K562 (cell line): ENCODE measurements around the gene MXRA7. TPM values are rescaled to one million over a fixed set of nuclear protein-coding genes. Genes with fewer than 3 reads are reported as not detected.

Experiments used
- ATAC-seq: fragments of 200-7000 bp; cut with Tn5 transposase; 3 replicates; pipeline ENCODE4 v1.9.1; 2020; ENCODE audit warnings: moderate library complexity
- BruUV-seq: library from RNA; stranded (reverse); fragments of 400-500 nt; replicated peaks from 2 replicates; lab custom pipeline; 2021; lab: Mats Ljungman, UMichigan
- CTCF ChIA-PET: fragments of 300-600 bp; formaldehyde crosslinking; extraction: SDS; loops from one replicate; lab custom pipeline; 2021; ENCODE audit warnings: low intra/inter-chr PET ratio; lab: Yijun Ruan, JAX
- POLR2A ChIA-PET: fragments of 300-600, 350-650 bp; sonication (Branson Sonifier 250); formaldehyde crosslinking; extraction: SDS; loops from one replicate; lab custom pipeline; 2021; ENCODE audit warnings: antibody characterized with exemption, inconsistent platforms; lab: Yijun Ruan, JAX
- DNase-seq, 4 experiments: peaks; one replicate each; pipeline versions ENCODE4 v3.0.0 to v3.0.0-alpha.2; 2011 to 2018; ENCODE audit warnings: low spot score in 3 of 4, mixed read lengths in 3 of 4; ENCODE audit errors: extremely low read depth in 1 of 4
- FAIRE-seq: peaks from 2 replicates; lab custom pipeline; 2011; peaks lifted over from hg19 to GRCh38; lab: Jason Lieb, UNC
- H2AFZ ChIP-seq: 2 replicates; pipeline ENCODE4 v1.6.0; 2011; ENCODE audit warnings: low read depth, low read length, control low read depth, inconsistent platforms
- H3K27ac ChIP-seq: fragments of 200-600 bp; 3 replicates; pipeline ENCODE4 v1.8.0; 2011; ENCODE audit warnings: low read depth, mild to moderate bottlenecking, control low read depth, inconsistent platforms, low read length, moderate library complexity, mixed read lengths; ENCODE audit errors: extremely low read depth
- H3K27me3 ChIP-seq, 2 experiments: fragments of 300-600 bp in 1 of 2; 2 replicates in 1 of 2; 3 replicates in 1 of 2; pipeline versions ENCODE4 v1.6.0 to v1.8.0; 2011; ENCODE audit warnings: inconsistent platforms in 2 of 2, low read length in 2 of 2, mild to moderate bottlenecking in 1 of 2, mixed read lengths in 1 of 2, moderate library complexity in 1 of 2; ENCODE audit not compliant: control insufficient read depth in 2 of 2, insufficient read depth in 2 of 2
- H3K36me3 ChIP-seq: fragments of 300-600 bp; 3 replicates; pipeline ENCODE4 v1.8.0; 2011; ENCODE audit warnings: mild to moderate bottlenecking, low read length, inconsistent platforms; ENCODE audit not compliant: control insufficient read depth, insufficient read depth
- H3K4me1 ChIP-seq, 2 experiments: fragments of 200-600 bp in 1 of 2; replicated peaks in 1 of 2; 2 replicates in 1 of 2; 3 replicates in 1 of 2; pipeline versions ENCODE4 v1.5.1 to v1.8.0; 2011; ENCODE audit warnings: inconsistent platforms in 2 of 2, low read length in 2 of 2, mild to moderate bottlenecking in 1 of 2, mixed read lengths in 1 of 2, moderate library complexity in 1 of 2; ENCODE audit not compliant: control insufficient read depth in 2 of 2, insufficient read depth in 2 of 2
- H3K4me2 ChIP-seq: 2 replicates; pipeline ENCODE4 v1.6.1; 2011; ENCODE audit warnings: low read length, control low read depth, inconsistent platforms, mixed read lengths; ENCODE audit not compliant: insufficient read depth
- H3K4me3 ChIP-seq: fragments of 200-600 bp; sonication (generic), shearing (Covaris generic); 2 replicates; pipeline ENCODE4 v1.5.1; 2016; ENCODE audit warnings: control low read depth, inconsistent platforms
- H3K79me2 ChIP-seq: fragments of 200-600 bp; 3 replicates; pipeline ENCODE4 v1.8.0; 2011; ENCODE audit warnings: low read length, inconsistent platforms; ENCODE audit not compliant: control insufficient read depth, insufficient read depth
- H3K9ac ChIP-seq, 2 experiments: 2 replicates each; pipeline versions ENCODE4 v1.6.0 to v1.6.1; 2011; ENCODE audit warnings: low read depth in 2 of 2, low read length in 2 of 2, control low read depth in 1 of 2, inconsistent platforms in 1 of 2, mild to moderate bottlenecking in 1 of 2, mixed read lengths in 1 of 2; ENCODE audit not compliant: insufficient read depth in 1 of 2
- H3K9me1 ChIP-seq: one replicate; pipeline ENCODE4 v1.6.0; 2011; ENCODE audit warnings: inconsistent platforms, mild to moderate bottlenecking, low read length, moderate library complexity; ENCODE audit not compliant: control insufficient read depth, insufficient read depth
- H3K9me3 ChIP-seq: replicated peaks from 2 replicates; pipeline ENCODE4 v1.5.1; 2011; ENCODE audit warnings: low read depth, low read length, inconsistent platforms; ENCODE audit not compliant: control insufficient read depth, insufficient read depth
- H4K20me1 ChIP-seq: replicated peaks from 2 replicates; pipeline ENCODE4 v1.6.1; 2011; ENCODE audit warnings: low read length, inconsistent platforms, mixed read lengths; ENCODE audit not compliant: control insufficient read depth, insufficient read depth
- HLTF ChIP-seq: fragments of 450-650 bp; IDR thresholded peaks from 2 replicates; pipeline ENCODE4 v1.6.1; 2016
- ILF3 ChIP-seq: fragments of 450-650 bp; IDR thresholded peaks from 2 replicates; pipeline ENCODE4 v1.6.1; 2018; ENCODE audit warnings: antibody characterized with exemption, mild to moderate bottlenecking, moderate library complexity, borderline replicate concordance
- MIER1 ChIP-seq: fragments of 450-650 bp; IDR thresholded peaks from 2 replicates; pipeline ENCODE4 v1.6.1; 2016; ENCODE audit warnings: antibody characterized with exemption, mild to moderate bottlenecking, low read depth
- RBBP5 ChIP-seq: fragments of 200-600 bp; sonication (generic); IDR thresholded peaks from 2 replicates; pipeline ENCODE4 v1.6.1; 2012; ENCODE audit warnings: borderline replicate concordance, mild to moderate bottlenecking, low read length, control low read depth, inconsistent platforms; ENCODE audit not compliant: insufficient read depth, poor library complexity, severe bottlenecking
- ZNF165 ChIP-seq: fragments of 250-450 bp; sonication (Bioruptor Pico); IDR thresholded peaks from 2 replicates; pipeline ENCODE4 v1.4.0; 2020; ENCODE audit warnings: borderline replicate concordance
- ZNF175 ChIP-seq: fragments of 200-800 bp; sonication (Bioruptor generic); IDR thresholded peaks from 2 replicates; pipeline ENCODE4 v1.6.1; 2016; ENCODE audit warnings: low read depth, mild to moderate bottlenecking, missing genetic modification characterization, missing compliant biosample characterization
- ZNF408 ChIP-seq: fragments of 250-450 bp; sonication (Bioruptor Pico); IDR thresholded peaks from 2 replicates; pipeline ENCODE4 v1.4.0; 2020; ENCODE audit warnings: low read depth, mild to moderate bottlenecking, moderate library complexity
- ZNF75A ChIP-seq: fragments of 450-650 bp; formaldehyde crosslinking; IDR thresholded peaks from 2 replicates; pipeline ENCODE4 v1.4.0; 2020; ENCODE audit warnings: mild to moderate bottlenecking
- WGBS: fragments of 100-300 bp; shearing (Covaris generic); methylation state at CpG from one replicate; pipeline ENCODE4 v1.1.6; 2016; ENCODE audit warnings: low coverage, mixed read lengths; ENCODE audit not compliant: insufficient coverage; ENCODE audit errors: missing lambda C conversion rate; 5-methylcytosine and 5-hydroxymethylcytosine counted together
- in situ Hi-C: fragments of 300-500 bp; cut with MboI; formaldehyde crosslinking; loops from 4 replicates; pipeline ENCODE4 v1.15.0; 2018; ENCODE audit warnings: inconsistent platforms, mixed read lengths
- intact Hi-C: fragments of 100-400 bp; cut with micrococcal nuclease; formaldehyde crosslinking; loops from 2 replicates; pipeline ENCODE4 v1.14.2; 2022
- polyA plus RNA-seq, 8 experiments: library from polyadenylated mRNA; depleted of rRNA in 4 of 8; stranded (reverse) in 5 of 8; unstranded in 3 of 8; fragments of >200 nt; fragmentation: Nextera tagmentation in 2 of 8; fragmentation: Illumina TruSeq in 1 of 8; extraction: Ambion mirVana in 2 of 8; extraction: Trizol in 1 of 8; gene quantifications; 2 replicates each; pipeline versions ENCODE4 v1.2.1 to v1.2.3, GENCODE V29; 2011 to 2014; ENCODE audit warnings: inconsistent platforms in 1 of 8, missing spikeins in 1 of 8
- total RNA-seq, 7 experiments: library from RNA; depleted of rRNA in 6 of 7; stranded (reverse); fragments of >200 nt in 6 of 7; fragmentation: Illumina TruSeq in 2 of 7; extraction: Trizol in 2 of 7; gene quantifications; 2 replicates each; pipeline versions ENCODE4 v1.2.1 to v1.2.3, GENCODE V29; 2011 to 2021; ENCODE audit warnings: low replicate concordance in 1 of 7

MXRA7 gene
- total and polyA plus RNA-seq, 9 of the 15 experiments (the other 6 are each of a cell fraction or from before 2014, with no cell fraction given) = 2.6 to 38.4 (median 14.3) TPM

DNA sequence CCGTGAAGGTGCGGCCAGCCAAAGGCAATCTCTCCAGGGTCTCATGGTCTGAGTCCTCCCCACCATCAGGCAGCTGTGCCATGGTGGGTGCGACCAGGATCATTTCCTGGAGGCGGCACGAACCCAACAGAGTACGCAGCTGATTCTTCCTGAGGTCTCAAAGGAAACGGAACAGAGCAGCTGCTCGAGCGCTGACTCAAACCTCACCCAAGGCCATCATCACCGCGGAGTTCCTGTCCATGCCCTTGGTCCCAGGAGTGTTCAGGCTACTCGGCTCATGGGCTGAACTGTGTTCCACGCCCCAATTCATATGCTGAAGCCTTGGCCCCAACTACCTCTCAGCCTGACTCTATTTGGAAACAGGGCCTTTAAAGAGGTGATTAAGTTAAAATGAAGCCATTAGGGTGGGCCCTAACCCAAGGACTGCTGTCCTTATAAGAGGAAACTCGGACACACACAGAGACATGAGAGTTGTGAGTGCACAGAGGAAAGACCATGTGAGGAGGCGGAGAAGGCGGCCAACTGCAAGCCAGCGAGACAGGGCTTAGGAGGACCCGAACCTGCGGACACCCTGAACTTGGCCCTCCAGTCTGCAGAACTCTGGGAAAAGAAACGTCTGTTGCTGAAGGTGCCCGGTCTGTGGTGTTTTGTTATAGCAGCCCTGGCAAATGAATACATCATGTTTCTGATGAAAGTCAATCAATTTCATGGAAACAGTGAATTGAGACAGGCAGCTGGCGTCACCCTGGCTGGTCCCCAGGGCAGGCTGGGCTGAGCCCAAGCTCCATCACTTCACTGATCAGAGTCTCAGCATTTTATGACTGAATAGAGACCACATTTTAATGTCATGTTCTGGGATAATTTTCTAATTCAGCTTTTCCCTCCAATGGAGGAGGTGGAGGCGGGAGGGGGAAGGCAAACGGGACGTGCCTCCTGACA, 13.7 kb downstream of the MXRA7 start:
- peak; percentile 26 for ATAC-seq
- FAIRE-seq = peak; percentile 67
- CTCF ChIA-PET = no interaction called here

More for the DNA sequence above, 13.7 kb downstream of the MXRA7 start:
- intact Hi-C loops (no loop called here), in situ Hi-C loops (no loop called here)
- Histone ChIP-seq H3K27me3 (no peaks in the 10 kb centered on the region), H3K4me3 (no peak overlapping the region), H3K9ac (peak overlapping the region in 1 of 2 experiments; percentile 85; a peak in 1 of 4 replicates), H3K79me2 (no peaks in the 10 kb centered on the region), H3K9me3 (no peaks in the 10 kb centered on the region), H4K20me1 (0 out of 2 replicates have a peak, but pooled peaks cover 3% of the 10 kb centered on the region), H3K4me2 (peak overlapping the region; percentile 69), H3K4me1 (peaks cover 15 to 36% of the 10 kb centered on the region in 2 experiments), H2AFZ (0 out of 2 replicates have a peak overlapping the region, but pooled peaks have one; percentile 28), H3K36me3 (no peaks in the 10 kb centered on the region), H3K27ac (no peak overlapping the region), H3K9me1 (no peaks in the 10 kb centered on the region)
- BruUV-seq = no TSS peak
- 61% methylated on average over 22 of the region's 25 CpGs for WGBS
- DNase-seq = no peak
- TF ChIP-seq ZNF75A (CRISPR knock-in tag) = no peak
- no peak for TF ChIP-seq MIER1
- no peak for TF ChIP-seq ZNF165 (CRISPR knock-in tag)
- TF ChIP-seq RBBP5 = no peak
- TF ChIP-seq HLTF = no peak
- TF ChIP-seq ZNF408 (CRISPR knock-in tag) = no peak
- 0 out of 2 replicates have a peak, but pooled peaks have one; percentile 25 for TF ChIP-seq ZNF175 (CRISPR knock-in tag)
- no peak for TF ChIP-seq ILF3
- POLR2A ChIA-PET = interaction anchor here (0.6 to 2.8 kb wide), 8 partner anchors 10 to 204 kb away, joined by 3 to 19 read pairs (median 4); no protein-coding TSS in a partner anchor
